GM21529 (cell line): ENCODE results near the gene PROK1.

Experiments used
- ATAC-seq: cut with Tn5 transposase; IDR thresholded peaks from one replicate; pipeline ENCODE4 v1.9.1; 2021; ENCODE audit not compliant: unreplicated experiment

The PROK1 gene

DNA sequence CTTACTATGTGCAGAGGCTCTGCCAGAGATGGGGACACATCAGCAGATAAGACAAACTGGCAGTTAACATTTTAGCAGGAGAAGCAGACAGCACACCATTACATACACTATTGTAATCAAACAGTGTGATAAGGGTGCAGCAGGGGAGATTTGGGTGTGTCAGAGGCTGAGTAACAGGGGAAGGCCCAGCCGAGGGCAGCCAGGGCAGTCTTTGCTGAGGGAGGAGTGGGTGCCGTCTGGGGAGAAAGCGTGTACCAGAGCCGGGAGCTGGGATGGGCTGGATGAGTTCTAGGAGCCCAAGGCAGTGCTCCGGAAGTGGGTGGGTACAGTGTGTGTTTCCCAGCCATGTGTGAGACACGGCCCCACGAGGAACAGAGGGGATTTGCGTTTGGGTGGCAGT, 36.8 kb downstream of the PROK1 start:
- no peak for ATAC-seq

- ATAC-seq, result no peak
These were observed 37.2 kb downstream of the PROK1 start for GRCh38 chr1:110488161-110488560.

- no peak for ATAC-seq
These were observed 37.9 kb downstream of the PROK1 start for GRCh38 chr1:110488867-110489266.

DNA sequence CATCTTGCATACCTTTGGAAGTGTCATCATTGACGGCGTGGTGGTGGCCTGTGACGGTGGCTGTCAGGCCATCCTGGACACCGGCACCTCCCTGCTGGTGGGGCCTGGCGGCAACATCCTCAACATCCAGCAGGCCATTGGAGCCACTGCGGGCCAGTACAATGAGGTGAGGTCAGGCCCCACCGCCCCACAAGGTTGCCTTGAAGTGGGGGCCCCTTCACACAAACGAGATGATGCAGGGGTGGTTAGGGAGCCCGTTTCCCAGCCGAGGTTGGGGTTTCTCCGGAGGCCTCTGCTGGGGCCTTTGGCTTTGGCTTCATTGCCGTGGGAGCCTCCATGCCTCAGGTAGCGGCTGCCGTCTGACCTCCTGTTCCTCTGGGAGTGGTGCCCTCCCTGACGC, 38.5 kb downstream of the PROK1 start:
- ATAC-seq, result no peak

DNA sequence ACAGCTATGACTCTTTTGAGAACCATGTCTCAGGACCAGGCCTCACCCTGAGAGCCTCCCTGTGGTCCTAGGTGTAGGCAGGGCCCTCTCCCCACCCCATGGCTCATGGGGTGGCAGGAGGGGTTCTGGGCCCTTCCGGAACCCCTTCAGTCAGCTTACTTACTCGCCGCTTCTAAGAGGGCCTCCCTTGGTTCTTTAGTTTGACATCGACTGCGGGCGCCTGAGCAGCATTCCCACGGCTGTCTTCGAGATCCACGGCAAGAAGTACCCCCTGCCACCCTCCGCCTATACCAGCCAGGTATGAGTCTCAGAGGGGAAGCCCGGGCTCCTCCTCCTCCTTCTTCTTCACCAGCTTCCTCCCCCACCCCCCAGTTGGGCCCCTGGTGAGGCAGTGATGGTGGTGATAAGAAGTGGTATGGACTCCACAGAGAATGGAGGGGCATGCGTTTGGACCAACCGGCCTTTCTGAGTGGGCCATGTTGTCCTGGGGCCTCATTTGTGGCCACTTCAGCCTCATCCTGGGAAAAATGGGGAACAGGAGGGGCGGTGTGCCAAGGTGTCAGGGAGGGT, 39.1 kb downstream of the PROK1 start:
- no peak for ATAC-seq

GRCh38 chr1:110490791-110491451, 40.0 kb downstream of the PROK1 start:
- ATAC-seq, result no peak

DNA sequence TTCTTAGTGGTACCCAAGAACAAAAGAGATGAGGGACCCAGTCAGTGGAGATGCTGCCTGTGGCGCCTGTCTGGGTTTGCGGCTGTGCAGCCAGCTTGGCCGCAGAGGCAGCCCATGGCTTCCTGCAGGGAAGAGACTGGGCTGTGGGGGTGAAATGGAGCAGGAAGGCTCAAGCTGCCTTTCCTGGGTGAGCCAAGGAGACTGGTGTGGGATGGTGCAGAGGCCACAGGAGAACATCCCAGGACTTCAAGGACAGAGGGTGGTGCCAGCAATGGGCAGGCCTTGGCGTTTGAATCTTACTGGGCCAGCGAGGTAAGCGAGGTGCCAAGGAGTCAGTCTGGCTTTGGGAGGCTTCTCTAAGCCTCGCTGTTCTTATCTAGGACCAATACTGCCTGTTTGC, 41.6 kb downstream of the PROK1 start:
- no peak for ATAC-seq

GRCh38 chr1:110493059-110493699, 42.2 kb downstream of the PROK1 start:
- no peak for ATAC-seq

- no peak for ATAC-seq
These were observed 43.1 kb downstream of the PROK1 start for GRCh38 chr1:110494036-110494435.

DNA sequence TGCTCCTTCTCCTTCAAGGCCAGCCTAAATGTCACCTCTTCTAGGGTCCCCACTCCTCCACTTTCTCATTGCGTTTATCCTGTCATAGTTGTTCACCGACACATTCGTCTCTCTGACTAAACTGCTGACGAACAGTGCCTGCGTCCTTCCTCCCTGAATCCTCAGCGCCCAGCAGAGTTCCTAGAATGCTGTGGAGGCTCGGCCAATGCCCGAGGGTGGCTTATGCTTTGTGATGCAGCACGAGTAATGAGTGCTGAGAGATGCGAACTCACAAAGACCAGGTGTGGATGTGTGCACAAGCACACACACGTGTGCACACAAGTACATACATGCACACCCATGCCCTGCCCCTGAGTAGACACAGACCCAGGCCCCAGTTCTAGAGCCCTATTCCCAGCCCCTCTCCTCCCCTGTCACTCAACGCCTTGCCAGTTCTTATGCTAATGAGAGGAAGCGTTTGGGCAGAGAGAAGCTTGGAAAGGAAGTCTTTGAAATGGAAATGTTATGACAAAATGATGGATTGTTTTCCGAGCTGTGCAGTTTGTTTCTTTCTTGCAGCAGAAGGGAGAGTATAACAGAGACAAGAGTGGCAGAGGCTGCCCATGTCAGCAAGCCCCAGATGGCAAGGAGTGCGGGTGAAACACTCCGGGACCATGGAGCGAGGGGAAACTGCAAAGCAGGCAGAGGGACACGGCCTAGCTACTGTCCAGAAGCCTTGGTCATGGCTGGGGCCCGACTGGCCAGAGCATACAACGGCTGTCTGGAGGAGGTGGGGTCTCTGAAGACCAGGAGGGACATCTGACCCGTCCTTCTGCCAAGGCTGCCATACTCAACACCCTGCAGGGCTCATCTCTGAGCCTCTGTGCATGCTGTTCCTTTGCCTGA, 43.8 kb downstream of the PROK1 start:
- ATAC-seq, result no peak

GRCh38 chr1:110495926-110496600, 45.1 kb downstream of the PROK1 start:
- ATAC-seq, result peak; percentile 45

- no peak for ATAC-seq
These were observed 47.3 kb downstream of the PROK1 start for GRCh38 chr1:110498270-110498669.

DNA sequence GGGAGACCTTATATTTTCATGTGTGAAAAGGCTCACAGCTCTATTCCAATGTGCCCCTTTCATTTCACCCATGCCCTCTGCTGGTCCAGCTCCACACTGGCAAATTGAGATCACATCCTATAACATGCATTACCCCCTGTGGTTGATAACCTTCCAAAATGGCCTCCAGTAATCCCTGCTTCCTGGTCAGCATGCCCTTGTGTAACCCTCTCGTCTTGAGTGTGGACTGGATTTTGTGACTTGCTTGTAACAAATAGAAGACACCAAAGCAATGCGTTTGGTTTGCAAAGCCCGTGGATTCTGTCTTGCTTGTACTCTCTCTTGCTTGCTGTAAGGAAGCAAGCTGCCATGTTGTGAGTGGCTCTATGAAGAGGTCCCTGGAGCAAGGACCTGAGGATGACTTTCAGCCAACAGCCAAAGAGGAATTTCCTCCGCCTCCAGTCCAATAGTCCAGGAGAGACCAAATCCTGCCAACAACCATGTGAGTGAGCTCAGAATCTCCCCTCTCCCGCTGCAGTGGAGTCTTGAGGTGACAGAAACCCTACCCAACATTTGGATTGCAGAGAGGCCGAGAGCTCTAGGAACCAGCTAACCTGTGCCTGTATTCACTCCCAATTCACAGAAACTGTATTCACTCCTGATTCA, 50.7 kb downstream of the PROK1 start:
- ATAC-seq, result no peak

DNA sequence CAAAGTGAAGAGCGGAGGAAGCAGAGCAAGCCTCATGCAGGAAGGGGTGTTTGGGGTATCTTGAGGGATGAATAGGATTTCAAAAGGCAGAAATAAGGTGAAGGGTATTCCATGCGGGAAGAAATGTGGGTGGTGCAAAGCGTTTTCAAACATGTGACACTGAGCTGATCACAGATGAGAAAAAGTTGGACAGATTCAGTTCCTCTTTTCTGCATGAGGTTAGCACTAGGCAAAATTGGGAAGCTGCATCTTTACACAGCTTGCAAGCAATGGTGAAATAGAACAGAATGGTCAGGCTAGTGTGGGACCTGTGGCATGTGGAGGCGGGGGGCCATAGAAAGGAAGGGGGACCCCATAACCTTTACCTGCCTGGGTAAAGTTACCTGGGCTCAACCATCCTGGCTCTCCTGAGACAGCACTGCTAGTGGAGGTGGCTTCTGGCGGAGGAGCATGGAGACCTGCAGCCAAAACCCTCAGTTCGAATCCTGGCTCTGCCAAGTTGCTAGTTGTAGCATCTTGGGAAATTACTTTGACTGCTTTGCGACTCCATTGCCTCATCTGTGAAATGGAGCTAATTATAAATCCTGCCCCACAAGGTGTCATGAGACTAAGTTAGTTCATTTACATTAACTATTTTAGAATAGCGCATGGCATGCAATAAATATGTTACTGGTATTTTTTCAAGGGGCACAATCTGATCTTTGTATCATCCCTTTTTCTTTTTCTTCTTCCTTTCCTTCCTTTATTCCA, 51.6 kb downstream of the PROK1 start:
- ATAC-seq, result no peak

GRCh38 chr1:110503471-110503870, 52.5 kb downstream of the PROK1 start:
- no peak for ATAC-seq

- no peak for ATAC-seq
These were observed 53.3 kb downstream of the PROK1 start for GRCh38 chr1:110504226-110504625.

- no peak for ATAC-seq
These were observed 54.6 kb downstream of the PROK1 start for GRCh38 chr1:110505596-110505995.

DNA sequence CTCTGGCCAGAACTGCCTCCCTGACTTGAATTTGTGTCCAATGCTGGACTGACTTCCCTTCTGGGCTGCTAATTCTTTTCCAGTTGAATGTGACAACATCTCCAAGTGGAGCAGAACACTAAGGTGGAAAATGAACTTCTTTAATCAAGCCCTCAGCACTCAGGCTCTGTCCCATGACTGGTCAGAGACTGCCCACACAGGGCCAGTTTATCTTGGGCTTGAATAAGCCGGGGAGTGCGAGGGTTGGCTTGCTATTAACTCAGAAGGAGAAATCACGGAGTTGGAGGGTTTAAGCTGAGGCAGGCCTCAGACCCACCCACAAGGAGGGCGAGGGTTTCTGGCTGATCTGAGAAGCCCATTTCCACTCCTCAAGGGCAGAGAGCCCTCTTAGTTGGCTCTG, 55.6 kb downstream of the PROK1 start:
- ATAC-seq, result no peak
